Measurements from ENCODE around the gene INPP5A.
"Not testable (repeated sequence)": the region's sequence is repeated elsewhere in the genome, so short reads cannot be mapped to it uniquely, and the experiment has no call there.

INPP5A gene

GRCh38 chr10:132673746-132674145 is 136.2 kb downstream of the INPP5A start:
- H3K4me1 ChIP-seq (ENCODE audit: insufficient read depth, low read length); H3K36me3 ChIP-seq (ENCODE audit: insufficient read depth, low read length); H3K9me3 ChIP-seq (ENCODE audit: insufficient read depth, low read depth, low read length); H3K9ac ChIP-seq (ENCODE audit: low read depth, low read length); H3K4me3 ChIP-seq (ENCODE audit: low read length); H3K27me3 ChIP-seq (ENCODE audit: insufficient read depth, low read length); H3K27ac ChIP-seq (ENCODE audit: low read depth, low read length): not testable (repeated sequence)
- 99% methylated on average over 4 of the region's 4 CpGs for WGBS

- Histone ChIP-seq H3K27me3 (ENCODE audit: insufficient read depth, low read length) (no peaks in the 10 kb centered on the region), H3K36me3 (ENCODE audit: insufficient read depth, low read length) (no peaks in the 10 kb centered on the region), H3K27ac (ENCODE audit: low read depth, low read length) (no peak overlapping the region), H3K4me3 (ENCODE audit: low read length) (no peak overlapping the region), H3K9ac (ENCODE audit: low read depth, low read length) (no peak overlapping the region), H3K9me3 (ENCODE audit: insufficient read depth, low read depth, low read length) (no peaks in the 10 kb centered on the region), H3K4me1 (ENCODE audit: insufficient read depth, low read length) (no peaks in the 10 kb centered on the region)
- 93% methylated on average over 7 of the region's 9 CpGs for WGBS
Observed at GRCh38 chr10:132674311-132674710, 136.7 kb downstream of the INPP5A start.

GRCh38 chr10:132675031-132675740 is 137.6 kb downstream of the INPP5A start:
- H3K36me3 ChIP-seq (ENCODE audit: insufficient read depth, low read length), result no peaks in the 10 kb centered on the region
- no peaks in the 10 kb centered on the region for H3K4me1 ChIP-seq (ENCODE audit: insufficient read depth, low read length)
- no peak overlapping the region for H3K9ac ChIP-seq (ENCODE audit: low read depth, low read length)
- no peak overlapping the region for H3K27ac ChIP-seq (ENCODE audit: low read depth, low read length)
- H3K9me3 ChIP-seq (ENCODE audit: insufficient read depth, low read depth, low read length), result no peaks in the 10 kb centered on the region
- no peaks in the 10 kb centered on the region for H3K27me3 ChIP-seq (ENCODE audit: insufficient read depth, low read length)
- 92% methylated on average over 23 of the region's 23 CpGs for WGBS
- no peak overlapping the region for H3K4me3 ChIP-seq (ENCODE audit: low read length)

- no peaks in the 10 kb centered on the region for H3K36me3 ChIP-seq (ENCODE audit: insufficient read depth, low read length)
- 92% methylated on average over 17 of the region's 17 CpGs for WGBS
- H3K9me3 ChIP-seq (ENCODE audit: insufficient read depth, low read depth, low read length), result no peaks in the 10 kb centered on the region
- no peak overlapping the region for H3K4me3 ChIP-seq (ENCODE audit: low read length)
- no peaks in the 10 kb centered on the region for H3K27me3 ChIP-seq (ENCODE audit: insufficient read depth, low read length)
- no peaks in the 10 kb centered on the region for H3K4me1 ChIP-seq (ENCODE audit: insufficient read depth, low read length)
- H3K27ac ChIP-seq (ENCODE audit: low read depth, low read length), result no peak overlapping the region
- H3K9ac ChIP-seq (ENCODE audit: low read depth, low read length), result no peak overlapping the region
Observed at GRCh38 chr10:132676193-132676891, 138.8 kb downstream of the INPP5A start.

- Histone ChIP-seq H3K27me3 (ENCODE audit: insufficient read depth, low read length) (no peaks in the 10 kb centered on the region), H3K4me3 (ENCODE audit: low read length) (no peak overlapping the region), H3K9me3 (ENCODE audit: insufficient read depth, low read depth, low read length) (no peaks in the 10 kb centered on the region), H3K27ac (ENCODE audit: low read depth, low read length) (no peak overlapping the region), H3K36me3 (ENCODE audit: insufficient read depth, low read length) (no peaks in the 10 kb centered on the region), H3K9ac (ENCODE audit: low read depth, low read length) (no peak overlapping the region), H3K4me1 (ENCODE audit: insufficient read depth, low read length) (no peaks in the 10 kb centered on the region)
- WGBS, result 85% methylated on average over 4 of the region's 4 CpGs
Observed at GRCh38 chr10:132677096-132677472, 139.5 kb downstream of the INPP5A start.

GRCh38 chr10:132677473-132678227 is 140.1 kb downstream of the INPP5A start:
- Histone ChIP-seq H3K27ac (ENCODE audit: low read depth, low read length) (no peak overlapping the region), H3K4me3 (ENCODE audit: low read length) (no peak overlapping the region), H3K36me3 (ENCODE audit: insufficient read depth, low read length) (no peaks in the 10 kb centered on the region), H3K27me3 (ENCODE audit: insufficient read depth, low read length) (no peaks in the 10 kb centered on the region), H3K9ac (ENCODE audit: low read depth, low read length) (no peak overlapping the region), H3K9me3 (ENCODE audit: insufficient read depth, low read depth, low read length) (no peaks in the 10 kb centered on the region), H3K4me1 (ENCODE audit: insufficient read depth, low read length) (no peaks in the 10 kb centered on the region)
- WGBS, result 95% methylated on average over 34 of the region's 36 CpGs

- no peaks in the 10 kb centered on the region for H3K36me3 ChIP-seq (ENCODE audit: insufficient read depth, low read length)
- 95% methylated on average over 13 of the region's 13 CpGs for WGBS
- no peak overlapping the region for H3K27ac ChIP-seq (ENCODE audit: low read depth, low read length)
- no peaks in the 10 kb centered on the region for H3K27me3 ChIP-seq (ENCODE audit: insufficient read depth, low read length)
- H3K9me3 ChIP-seq (ENCODE audit: insufficient read depth, low read depth, low read length), result no peaks in the 10 kb centered on the region
- no peak overlapping the region for H3K4me3 ChIP-seq (ENCODE audit: low read length)
- no peak overlapping the region for H3K9ac ChIP-seq (ENCODE audit: low read depth, low read length)
- no peaks in the 10 kb centered on the region for H3K4me1 ChIP-seq (ENCODE audit: insufficient read depth, low read length)
Observed at GRCh38 chr10:132678436-132679216, 141.0 kb downstream of the INPP5A start.

GRCh38 chr10:132679217-132679595 is 141.6 kb downstream of the INPP5A start:
- 94% methylated on average over 10 of the region's 10 CpGs for WGBS
- H3K4me3 ChIP-seq (ENCODE audit: low read length), result no peak overlapping the region
- H3K9me3 ChIP-seq (ENCODE audit: insufficient read depth, low read depth, low read length), result no peaks in the 10 kb centered on the region
- no peaks in the 10 kb centered on the region for H3K4me1 ChIP-seq (ENCODE audit: insufficient read depth, low read length)
- H3K9ac ChIP-seq (ENCODE audit: low read depth, low read length), result no peak overlapping the region
- H3K27ac ChIP-seq (ENCODE audit: low read depth, low read length), result no peak overlapping the region
- no peaks in the 10 kb centered on the region for H3K36me3 ChIP-seq (ENCODE audit: insufficient read depth, low read length)
- no peaks in the 10 kb centered on the region for H3K27me3 ChIP-seq (ENCODE audit: insufficient read depth, low read length)

GRCh38 chr10:132679640-132680039 is 142.1 kb downstream of the INPP5A start:
- WGBS, result 95% methylated on average over 3 of the region's 3 CpGs
- H3K36me3 ChIP-seq (ENCODE audit: insufficient read depth, low read length), result no peaks in the 10 kb centered on the region
- H3K27ac ChIP-seq (ENCODE audit: low read depth, low read length), result no peak overlapping the region
- H3K4me3 ChIP-seq (ENCODE audit: low read length), result no peak overlapping the region
- H3K27me3 ChIP-seq (ENCODE audit: insufficient read depth, low read length), result no peaks in the 10 kb centered on the region
- H3K9ac ChIP-seq (ENCODE audit: low read depth, low read length), result no peak overlapping the region
- H3K9me3 ChIP-seq (ENCODE audit: insufficient read depth, low read depth, low read length), result no peaks in the 10 kb centered on the region
- H3K4me1 ChIP-seq (ENCODE audit: insufficient read depth, low read length), result no peaks in the 10 kb centered on the region

GRCh38 chr10:132680741-132681140 is 143.2 kb downstream of the INPP5A start:
- H3K4me3 ChIP-seq (ENCODE audit: low read length); H3K4me1 ChIP-seq (ENCODE audit: insufficient read depth, low read length); H3K36me3 ChIP-seq (ENCODE audit: insufficient read depth, low read length); H3K27ac ChIP-seq (ENCODE audit: low read depth, low read length); H3K27me3 ChIP-seq (ENCODE audit: insufficient read depth, low read length); H3K9me3 ChIP-seq (ENCODE audit: insufficient read depth, low read depth, low read length); H3K9ac ChIP-seq (ENCODE audit: low read depth, low read length): not testable (repeated sequence)
- 95% methylated on average over 23 of the region's 28 CpGs for WGBS

All from HUES64 (cell line).